Cardiac muscle cell (in vitro differentiated cells and primary cell): ENCODE data around the gene MICALL2. TPM values are rescaled to one million over a fixed set of nuclear protein-coding genes. Genes with fewer than 3 reads are reported as not detected.

ENCODE experiments used
- DNase-seq, 2 donors: peaks; one replicate each; pipeline versions ENCODE4 v3.0.0 to v3.0.0-alpha.2; 2010 to 2017; ENCODE audit warnings: low read depth in 1 of 2, low spot score in 1 of 2
- H3K27ac ChIP-seq: fragments of 200-600 bp; sonication (generic); 2 replicates; pipeline ENCODE4 v1.5.1; 2016
- H3K27me3 ChIP-seq: fragments of 200-600 bp; sonication (generic); 2 replicates; pipeline ENCODE4 v1.6.0; 2016; ENCODE audit warnings: control low read depth
- H3K36me3 ChIP-seq: fragments of 200-600 bp; sonication (generic); 2 replicates; pipeline ENCODE4 v1.5.1; 2016; ENCODE audit warnings: control low read depth
- H3K4me1 ChIP-seq: fragments of 200-600 bp; sonication (generic); 2 replicates; pipeline ENCODE4 v1.8.1; 2017; ENCODE audit warnings: low read depth, mild to moderate bottlenecking, mixed run types
- H3K4me3 ChIP-seq: fragments of 200-600 bp; sonication (generic); 2 replicates; pipeline ENCODE4 v1.5.1; 2016; ENCODE audit warnings: mild to moderate bottlenecking
- H3K9me3 ChIP-seq: fragments of 200-600 bp; sonication (generic); 2 replicates; pipeline ENCODE4 v1.5.1; 2017; ENCODE audit warnings: low read depth, mild to moderate bottlenecking, control low read depth
- CTCF ChIP-seq: IDR thresholded peaks from 2 replicates; pipeline ENCODE4 v1.5.1; 2012; ENCODE audit warnings: low read depth, mild to moderate bottlenecking, low read length
- polyA plus RNA-seq: library from polyadenylated mRNA; unstranded; fragments of >200 nt; fragmentation: Nextera tagmentation; extraction: Ambion mirVana; gene quantifications from 2 replicates; pipeline ENCODE4 v1.2.1, GENCODE V29; 2016
- total RNA-seq: library from RNA; depleted of rRNA; stranded (reverse); fragments of >200 nt; gene quantifications from 2 replicates; pipeline ENCODE4 v1.2.3, GENCODE V29; 2016

The MICALL2 gene
- total and polyA plus RNA-seq, 2 experiments from 2014 or later: 19.5 to 22.0 TPM

- Histone ChIP-seq H3K27me3 (no peaks in the 10 kb centered on the region), H3K27ac (no peak overlapping the region), H3K9me3 (no peaks in the 10 kb centered on the region), H3K4me1 (no peaks in the 10 kb centered on the region), H3K36me3 (no peaks in the 10 kb centered on the region), H3K4me3 (no peak overlapping the region)
- no peak for DNase-seq
- TF ChIP-seq CTCF: no peak
These were observed 21.1 kb downstream of the MICALL2 start for GRCh38 chr7:1438208-1438607.

- Histone ChIP-seq H3K27ac (no peak overlapping the region), H3K4me1 (no peaks in the 10 kb centered on the region), H3K36me3 (no peaks in the 10 kb centered on the region), H3K27me3 (no peaks in the 10 kb centered on the region), H3K4me3 (no peak overlapping the region), H3K9me3 (no peaks in the 10 kb centered on the region)
- DNase-seq: no peak
- no peak for TF ChIP-seq CTCF
These were observed 22.0 kb downstream of the MICALL2 start for GRCh38 chr7:1437155-1437880.

GRCh38 chr7:1436608-1437007 lies 22.7 kb downstream of the MICALL2 start:
- Histone ChIP-seq H3K27me3 (no peaks in the 10 kb centered on the region), H3K36me3 (no peaks in the 10 kb centered on the region), H3K27ac (no peak overlapping the region), H3K4me3 (no peak overlapping the region), H3K4me1 (no peaks in the 10 kb centered on the region), H3K9me3 (no peaks in the 10 kb centered on the region)
- no peak for DNase-seq
- TF ChIP-seq CTCF: no peak

- TF ChIP-seq CTCF: no peak
- Histone ChIP-seq H3K4me3 (no peak overlapping the region), H3K9me3 (no peaks in the 10 kb centered on the region), H3K27me3 (no peaks in the 10 kb centered on the region), H3K36me3 (no peaks in the 10 kb centered on the region), H3K27ac (no peak overlapping the region), H3K4me1 (no peaks in the 10 kb centered on the region)
- DNase-seq: no peak
These were observed 24.2 kb downstream of the MICALL2 start for GRCh38 chr7:1434891-1435670.

- no peak overlapping the region for H3K27ac ChIP-seq
- no peaks in the 10 kb centered on the region for H3K4me1 ChIP-seq
- H3K36me3 ChIP-seq: no peaks in the 10 kb centered on the region
- no peak for DNase-seq
- no peaks in the 10 kb centered on the region for H3K27me3 ChIP-seq
- H3K4me3 ChIP-seq: no peak overlapping the region
- TF ChIP-seq CTCF: no peak
- no peaks in the 10 kb centered on the region for H3K9me3 ChIP-seq
These were observed 25.0 kb downstream of the MICALL2 start for GRCh38 chr7:1434165-1434718.
